Loucy (cell line): Measurements from ENCODE around the gene PADI4.

Source experiments
- H2AFZ ChIP-seq: fragments of 200-600 bp; sonication (generic); 2 replicates; pipeline ENCODE4 v1.6.0; 2016; ENCODE audit warnings: antibody characterized with exemption, mild to moderate bottlenecking, low read length, moderate library complexity
- H3F3A ChIP-seq: fragments of 200-600 bp; 2 replicates; pipeline ENCODE4 v1.6.0; 2016; ENCODE audit warnings: antibody characterized with exemption, low read depth, mild to moderate bottlenecking
- H3K27me3 ChIP-seq: fragments of 200-600 bp; sonication (generic); 2 replicates; pipeline ENCODE4 v1.6.1; 2014; ENCODE audit warnings: low read length, mild to moderate bottlenecking; ENCODE audit not compliant: insufficient read depth, poor library complexity, severe bottlenecking
- H3K36me3 ChIP-seq: fragments of 200-600 bp; sonication (generic); 2 replicates; pipeline ENCODE4 v1.6.1; 2016; ENCODE audit warnings: low read length; ENCODE audit not compliant: insufficient read depth
- H3K4me1 ChIP-seq: fragments of 200-600 bp; sonication (generic); 2 replicates; pipeline ENCODE4 v1.5.1; 2014; ENCODE audit warnings: low read length, mild to moderate bottlenecking; ENCODE audit not compliant: insufficient read depth, poor library complexity, severe bottlenecking
- H3K4me2 ChIP-seq: fragments of 200-600 bp; sonication (generic); 2 replicates; pipeline ENCODE4 v1.6.0; 2014; ENCODE audit warnings: antibody characterized with exemption, low read length, low read depth, mild to moderate bottlenecking; ENCODE audit not compliant: poor library complexity, severe bottlenecking
- H3K4me3 ChIP-seq: fragments of 200-600 bp; sonication (generic); 2 replicates; pipeline ENCODE4 v1.5.1; 2014; ENCODE audit warnings: low read length, mild to moderate bottlenecking, mixed read lengths; ENCODE audit not compliant: poor library complexity, severe bottlenecking
- H3K79me2 ChIP-seq: fragments of 200-600 bp; sonication (generic); 2 replicates; pipeline ENCODE4 v1.6.1; 2014; ENCODE audit warnings: low read length; ENCODE audit not compliant: insufficient read depth
- H3K9ac ChIP-seq: fragments of 200-600 bp; sonication (generic); 2 replicates; pipeline ENCODE4 v1.6.0; 2014; ENCODE audit warnings: mild to moderate bottlenecking, low read depth, low read length, moderate library complexity; ENCODE audit not compliant: poor library complexity, severe bottlenecking
- H3K9me2 ChIP-seq: fragments of 200-600 bp; sonication (generic); replicated peaks from 2 replicates; pipeline ENCODE4 v1.6.1; 2016; ENCODE audit warnings: low read depth, low read length, mixed read lengths
- H3K9me3 ChIP-seq: fragments of 200-600 bp; sonication (generic); 2 replicates; pipeline ENCODE4 v1.6.1; 2014; ENCODE audit warnings: mild to moderate bottlenecking, antibody characterized with exemption, low read length, low read depth; ENCODE audit not compliant: insufficient read depth
- H4K20me1 ChIP-seq: fragments of 200-600 bp; sonication (generic); 2 replicates; pipeline ENCODE4 v1.6.0; 2014; ENCODE audit warnings: antibody characterized with exemption, low read length, mild to moderate bottlenecking; ENCODE audit not compliant: insufficient read depth, poor library complexity, severe bottlenecking
- CTCF ChIP-seq: fragments of 200-600 bp; sonication (generic); conservative IDR thresholded peaks from 2 replicates; pipeline ENCODE4 v1.5.1; 2014; ENCODE audit warnings: mild to moderate bottlenecking, antibody characterized with exemption, low read length
- EZH2phosphoT487 ChIP-seq: fragments of 200-600 bp; IDR thresholded peaks from 2 replicates; pipeline ENCODE4 v1.6.1; 2018; ENCODE audit warnings: antibody characterized with exemption, mild to moderate bottlenecking, moderate library complexity, borderline replicate concordance

Gene PADI4

GRCh38 chr1:17401841-17402240, 93.8 kb downstream of the PADI4 start:
- no peak overlapping the region for H3K4me3 ChIP-seq
- H3F3A ChIP-seq = no peaks in the 10 kb centered on the region
- no peak overlapping the region for H3K9ac ChIP-seq
- no peak overlapping the region for H3K4me2 ChIP-seq
- H3K4me1 ChIP-seq = no peaks in the 10 kb centered on the region
- no peaks in the 10 kb centered on the region for H3K9me2 ChIP-seq
- no peaks in the 10 kb centered on the region for H3K79me2 ChIP-seq
- H3K9me3 ChIP-seq = no peaks in the 10 kb centered on the region
- no peaks in the 10 kb centered on the region for H3K27me3 ChIP-seq
- H3K36me3 ChIP-seq = peaks cover 4% of the 10 kb centered on the region; the same call in 1 of the 2 replicates
- TF ChIP-seq EZH2phosphoT487 (no peak), CTCF (no peak)
- no peak overlapping the region for H2AFZ ChIP-seq
- peaks cover 4% of the 10 kb centered on the region for H4K20me1 ChIP-seq

- Histone ChIP-seq H2AFZ (no peak overlapping the region), H4K20me1 (peaks cover 4% of the 10 kb centered on the region), H3K4me2 (no peak overlapping the region), H3K27me3 (no peaks in the 10 kb centered on the region), H3K4me3 (no peak overlapping the region), H3K79me2 (no peaks in the 10 kb centered on the region), H3K9me2 (no peaks in the 10 kb centered on the region), H3F3A (no peaks in the 10 kb centered on the region), H3K4me1 (no peaks in the 10 kb centered on the region), H3K9ac (no peak overlapping the region), H3K36me3 (peaks cover 15% of the 10 kb centered on the region; the same call in 1 of the 2 replicates), H3K9me3 (no peaks in the 10 kb centered on the region)
- TF ChIP-seq EZH2phosphoT487 (no peak), CTCF (no peak)
These were observed 95.1 kb downstream of the PADI4 start for GRCh38 chr1:17403081-17403480.

- Histone ChIP-seq H3K9me2 (no peaks in the 10 kb centered on the region), H3K4me2 (no peak overlapping the region), H3F3A (no peaks in the 10 kb centered on the region), H2AFZ (no peak overlapping the region), H3K9ac (no peak overlapping the region), H3K27me3 (no peaks in the 10 kb centered on the region), H3K4me3 (no peak overlapping the region), H4K20me1 (peaks cover 5% of the 10 kb centered on the region), H3K79me2 (no peaks in the 10 kb centered on the region), H3K4me1 (no peaks in the 10 kb centered on the region), H3K9me3 (no peaks in the 10 kb centered on the region), H3K36me3 (peaks cover 26% of the 10 kb centered on the region; the same call in 1 of the 2 replicates)
- TF ChIP-seq CTCF (no peak), EZH2phosphoT487 (no peak)
These were observed 96.2 kb downstream of the PADI4 start for GRCh38 chr1:17404034-17404684.
